Umbilical cord (tissue), 2 donors: ENCODE measurements around the gene TBC1D12. TPM values are rescaled to one million over a fixed set of nuclear protein-coding genes. Genes with fewer than 3 reads are reported as not detected.

Source experiments
- DNase-seq: peaks from one replicate; pipeline ENCODE4 v3.0.0-alpha.2; 2015; ENCODE audit warnings: low spot score
- total RNA-seq: library from RNA; depleted of rRNA; stranded (reverse); fragments of >200 nt; gene quantifications from one replicate; pipeline ENCODE4 v1.2.3, GENCODE V29; 2014; ENCODE audit warnings: low replicate concordance; ENCODE audit not compliant: insufficient read depth

Gene TBC1D12
- total RNA-seq, 1 donor from 2014 or later, result 44.5 TPM

DNA sequence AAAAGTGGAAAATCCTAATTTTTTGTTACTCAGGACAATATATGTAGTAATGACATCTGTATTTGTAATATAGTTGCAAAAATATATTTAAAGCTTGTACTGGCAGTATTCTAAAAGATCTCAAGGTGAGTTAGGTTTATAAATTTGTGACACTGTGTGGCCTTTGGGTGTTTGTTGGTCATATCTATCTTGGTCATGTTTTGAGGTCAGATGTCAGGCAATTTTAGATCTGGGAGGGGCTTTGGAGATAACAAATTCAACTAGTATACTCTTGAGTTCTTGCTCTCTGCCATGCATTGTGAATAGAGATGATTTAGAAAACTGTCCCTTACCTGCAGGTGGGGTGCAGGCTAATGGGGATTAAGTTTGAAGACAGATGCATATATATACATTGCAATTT is 3.1 kb downstream of the TBC1D12 start:
- DNase-seq, result no peak

DNA sequence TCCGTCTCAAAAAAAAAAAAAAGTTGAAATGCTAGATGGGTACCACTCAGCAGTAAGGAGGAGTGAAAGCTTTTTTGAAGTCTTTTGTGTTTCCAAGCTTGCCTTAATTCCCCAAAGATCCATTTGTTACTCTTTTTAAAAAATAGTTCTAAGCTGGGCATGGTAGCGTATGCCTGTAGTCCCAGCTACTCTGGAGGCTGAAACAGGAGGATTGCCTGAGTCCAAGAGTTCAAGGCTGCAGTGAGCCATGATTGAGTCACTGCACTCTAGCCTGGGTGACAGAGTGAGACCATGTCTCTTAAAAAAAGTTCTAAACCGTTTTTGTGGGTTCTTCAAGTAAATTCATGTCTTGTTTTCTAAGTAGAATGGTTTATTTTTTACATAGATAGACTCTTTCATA is 5.3 kb downstream of the TBC1D12 start:
- no peak for DNase-seq

DNA sequence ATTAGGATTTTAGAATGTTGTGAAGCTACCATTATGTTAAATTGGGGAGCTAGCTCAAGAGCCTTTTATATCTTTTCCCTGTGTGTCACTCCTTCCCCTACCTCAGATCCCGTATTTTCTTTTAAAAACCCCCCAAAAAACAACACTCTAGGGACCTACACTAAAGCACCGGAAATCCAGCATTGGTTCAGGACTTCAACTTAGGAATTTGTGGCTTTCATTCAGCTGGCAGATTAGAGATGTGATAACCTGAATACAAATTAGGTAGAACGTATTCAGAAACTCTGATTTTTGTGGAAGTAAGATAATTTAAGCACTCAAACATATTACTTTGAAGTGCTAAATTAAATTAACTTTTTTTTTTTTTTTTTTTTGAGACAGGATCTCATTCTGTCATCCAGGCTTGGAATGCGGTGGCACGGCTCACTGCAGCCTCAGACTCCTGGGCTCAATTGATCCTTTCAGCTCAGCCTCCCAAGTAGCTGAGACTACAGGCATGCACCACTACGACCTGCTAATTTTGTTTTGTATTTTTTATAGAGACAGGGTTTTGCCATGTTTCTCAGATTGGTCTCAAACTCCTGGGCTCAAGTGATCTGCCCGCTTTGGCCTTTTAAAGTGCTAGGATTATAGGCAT is 6.8 kb downstream of the TBC1D12 start:
- DNase-seq, result no peak

DNA sequence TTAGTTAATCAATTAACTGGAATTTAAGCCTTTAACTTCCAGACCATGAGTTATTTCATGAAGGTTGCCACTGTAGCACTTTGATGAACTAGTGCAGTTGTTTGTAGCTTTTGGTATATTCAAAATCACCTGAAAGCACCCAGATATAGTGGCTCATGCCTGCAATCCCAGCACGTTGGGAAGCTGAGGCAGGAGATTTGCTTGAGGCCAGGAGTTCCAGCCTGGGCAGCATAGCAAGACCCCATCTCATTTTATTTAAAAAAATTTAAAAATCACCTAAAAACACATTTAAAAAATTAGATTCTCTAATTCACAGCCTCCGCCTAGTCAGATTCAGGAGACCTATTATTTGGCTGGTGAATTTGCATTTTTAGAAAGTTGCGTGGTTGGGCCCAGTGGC is 9.0 kb downstream of the TBC1D12 start:
- no peak for DNase-seq

DNA sequence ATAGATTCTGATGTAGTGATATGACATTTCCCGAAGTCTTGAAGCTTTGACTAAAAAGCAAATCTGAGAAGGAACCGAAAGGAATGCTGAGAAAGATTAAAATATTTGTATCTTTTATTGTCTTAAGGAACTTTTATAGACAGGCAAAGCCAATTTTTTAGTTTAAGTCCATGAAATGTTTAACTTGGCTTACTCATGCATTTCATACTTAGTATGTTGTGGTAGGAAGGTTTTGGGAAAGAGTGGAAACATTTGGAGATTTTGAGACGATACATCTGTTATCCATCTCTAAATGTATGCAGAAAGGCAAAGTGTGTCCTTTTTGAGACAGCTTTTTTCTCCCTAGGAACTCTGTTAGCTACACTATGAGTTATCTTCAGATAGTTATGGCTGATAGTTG is 10.1 kb downstream of the TBC1D12 start:
- peak; percentile 54 for DNase-seq

DNA sequence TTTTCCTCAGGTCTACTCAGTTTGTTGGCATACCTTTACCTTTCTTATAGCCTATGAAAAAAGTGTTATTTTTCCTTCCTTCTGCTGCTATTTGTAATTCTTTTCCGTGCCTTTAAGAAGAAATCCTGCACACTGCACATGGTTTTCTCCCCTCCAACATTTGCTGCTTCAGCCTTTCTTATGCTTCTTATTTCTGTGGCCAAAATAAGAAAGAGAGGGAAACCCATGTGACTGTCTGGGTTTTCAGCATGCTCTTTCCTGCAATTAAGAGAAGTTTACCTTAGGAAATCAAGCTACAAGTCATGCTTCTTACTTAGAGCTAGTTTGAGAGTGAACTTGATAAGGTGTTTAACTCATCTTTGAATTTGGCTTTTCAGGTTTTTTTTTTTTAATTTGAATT is 11.0 kb downstream of the TBC1D12 start:
- peak; percentile 44 for DNase-seq

DNA sequence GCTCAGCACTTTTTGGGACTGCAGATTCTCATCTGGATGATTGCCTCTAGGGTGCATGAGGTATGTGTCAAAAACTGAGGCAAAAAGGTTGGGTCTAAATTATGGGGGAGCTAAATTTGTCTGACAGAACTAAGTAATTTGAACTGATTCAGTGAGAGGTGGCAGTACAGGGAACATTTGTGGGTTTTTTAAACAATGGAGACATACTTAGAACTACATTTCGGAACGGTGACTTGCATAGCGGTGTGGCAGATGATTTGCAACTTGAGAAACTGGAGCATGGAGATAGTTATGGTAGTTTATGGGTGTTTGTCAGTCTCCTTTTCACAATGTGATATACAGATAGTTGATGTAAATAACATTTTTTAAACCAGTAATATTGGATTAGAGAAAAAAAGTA is 14.6 kb downstream of the TBC1D12 start:
- DNase-seq, result no peak

DNA sequence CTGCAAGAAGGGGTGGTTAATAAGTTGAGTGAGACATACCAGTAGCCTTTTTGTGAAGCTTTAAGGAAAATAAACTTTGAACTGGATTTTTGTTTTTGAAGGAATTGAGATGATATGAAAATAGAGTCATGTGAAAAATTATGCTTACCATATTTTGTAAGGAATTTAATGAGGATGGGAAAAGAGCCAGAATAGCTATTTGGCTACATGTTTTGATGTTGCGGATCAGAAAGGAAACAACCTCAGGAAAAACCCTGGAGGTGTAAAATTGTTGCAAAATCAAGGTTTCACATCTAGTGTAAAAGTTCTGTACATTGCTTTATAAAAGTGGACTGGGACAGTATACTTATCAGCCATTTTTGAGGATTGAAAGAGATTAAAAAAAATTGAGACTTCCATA is 15.0 kb downstream of the TBC1D12 start:
- DNase-seq, result no peak

DNA sequence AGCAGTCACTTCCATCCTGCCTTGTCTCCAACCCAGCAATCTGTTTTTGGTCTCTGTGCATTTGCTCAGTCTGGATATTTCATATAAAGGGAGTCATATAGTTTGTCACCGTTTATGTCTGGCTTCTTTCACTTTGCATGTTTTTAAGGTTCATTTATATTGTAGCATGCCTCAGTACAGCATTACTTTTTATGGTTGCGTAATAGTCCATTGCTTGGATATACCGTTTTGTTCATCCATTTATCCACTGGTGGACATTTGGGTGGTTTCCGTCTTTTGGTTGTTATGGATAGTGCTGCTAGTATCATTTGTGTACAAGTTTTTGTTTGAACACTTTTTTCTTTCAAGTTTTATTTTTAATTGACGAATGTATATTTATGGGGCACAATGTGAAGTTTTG is 18.2 kb downstream of the TBC1D12 start:
- DNase-seq, result no peak

DNA sequence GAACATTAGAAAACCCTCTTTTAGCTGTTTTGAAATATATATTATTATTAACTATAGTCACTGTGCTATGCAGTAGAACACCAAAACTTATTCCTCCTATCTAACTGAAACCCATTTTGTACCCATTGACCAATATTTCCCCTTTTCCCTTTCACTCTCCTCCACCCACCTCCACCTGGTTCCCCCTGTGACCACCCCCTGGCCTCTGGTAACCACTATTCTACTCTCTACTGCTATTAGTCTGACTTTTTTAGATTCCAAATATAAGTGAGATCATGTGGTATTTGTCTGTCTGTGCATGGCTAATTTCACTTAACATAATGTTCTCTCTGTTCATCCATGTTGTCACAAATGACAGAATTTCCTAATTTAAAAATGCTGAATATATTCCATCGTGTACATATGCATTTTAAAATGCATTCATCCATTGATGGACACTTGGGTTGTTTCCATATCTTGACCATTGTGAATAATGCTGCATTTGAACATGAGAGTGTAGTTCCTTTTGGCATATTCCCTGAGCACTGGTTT is 18.7 kb downstream of the TBC1D12 start:
- DNase-seq, result no peak

DNA sequence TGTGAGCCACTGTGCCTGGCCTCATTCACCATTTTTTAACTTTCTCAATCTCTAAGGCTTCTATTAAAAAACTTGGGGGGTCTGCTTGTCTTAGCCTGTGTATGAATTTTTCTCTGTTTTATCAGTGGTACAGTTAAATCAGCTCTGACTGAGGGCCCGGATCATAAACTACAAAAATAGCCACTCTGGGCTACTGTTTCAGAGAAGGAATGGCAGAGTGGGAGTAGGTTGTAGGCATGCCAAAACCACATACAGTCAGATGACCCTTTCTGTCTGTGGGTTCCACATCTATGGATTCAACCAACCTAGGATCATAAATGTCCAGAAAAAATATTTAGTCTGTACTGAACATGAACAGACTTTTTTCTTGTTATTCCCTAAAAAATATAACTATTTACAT is 21.3 kb downstream of the TBC1D12 start:
- DNase-seq, result no peak

DNA sequence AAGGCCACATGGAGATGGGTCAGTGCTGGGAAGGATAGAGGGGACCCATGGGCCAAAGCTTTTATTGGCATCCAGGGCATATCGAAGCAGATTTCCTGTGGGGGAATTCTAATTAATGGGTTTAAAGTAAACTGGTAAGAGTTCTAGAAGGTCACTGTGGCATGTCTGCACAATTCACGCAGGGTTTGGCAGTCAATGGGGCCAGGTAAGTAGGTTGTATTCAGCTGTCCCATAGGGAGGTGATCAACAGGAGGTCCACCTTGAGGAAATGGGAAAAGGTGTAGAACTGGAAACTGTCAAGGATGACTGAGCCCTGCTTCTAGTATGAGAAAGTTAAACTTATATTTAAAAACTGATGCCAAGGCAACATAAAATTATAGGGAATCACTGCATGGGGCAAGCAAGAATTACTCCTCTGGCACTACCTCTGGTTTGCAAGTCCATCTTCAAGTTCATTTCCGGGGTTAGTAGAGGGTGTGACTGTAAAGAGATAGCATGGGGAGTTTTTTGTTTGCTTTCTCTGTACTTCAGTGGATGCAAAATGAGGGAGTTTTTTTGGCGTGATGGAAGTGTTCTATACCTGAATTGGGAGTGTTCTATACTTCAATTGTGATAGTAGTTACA is 22.5 kb downstream of the TBC1D12 start:
- no peak for DNase-seq

DNA sequence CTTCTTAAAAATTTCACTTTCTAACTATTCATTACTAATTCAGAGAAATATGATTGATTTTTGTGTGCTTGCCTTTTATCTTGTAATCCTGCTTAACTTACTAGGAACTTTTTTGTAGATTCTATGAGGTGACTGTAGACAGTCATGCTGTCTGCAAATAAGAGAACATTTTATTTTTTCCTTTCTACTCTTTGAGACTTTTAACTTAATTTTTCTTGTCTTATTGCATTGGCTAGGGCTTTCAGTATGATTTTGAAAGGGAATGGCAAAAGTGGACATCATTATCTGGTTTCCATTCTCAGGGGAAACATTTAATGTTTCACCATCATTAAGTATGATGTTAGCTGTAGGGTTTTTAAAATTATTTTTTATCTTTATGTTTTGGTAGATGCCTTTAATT is 23.6 kb downstream of the TBC1D12 start:
- no peak for DNase-seq

DNA sequence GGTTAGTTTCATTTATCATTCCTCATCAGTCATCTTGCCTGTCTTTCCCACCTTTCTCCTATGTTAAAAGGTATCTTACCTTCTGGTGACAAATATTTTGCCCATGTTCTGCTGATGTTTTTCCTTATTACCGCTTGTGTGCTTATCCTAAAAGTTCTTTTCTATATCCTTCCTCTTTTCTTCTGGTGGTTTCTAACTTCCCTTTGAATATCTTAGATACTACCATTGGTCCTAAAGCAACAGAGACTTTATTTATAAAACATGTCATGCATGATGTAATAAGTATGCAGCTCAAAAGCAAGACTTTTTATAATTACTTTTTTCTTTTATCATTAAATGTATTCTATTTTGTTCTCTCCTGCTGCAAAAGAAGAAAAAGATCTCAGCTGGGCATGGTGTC is 24.8 kb downstream of the TBC1D12 start:
- DNase-seq, result no peak

DNA sequence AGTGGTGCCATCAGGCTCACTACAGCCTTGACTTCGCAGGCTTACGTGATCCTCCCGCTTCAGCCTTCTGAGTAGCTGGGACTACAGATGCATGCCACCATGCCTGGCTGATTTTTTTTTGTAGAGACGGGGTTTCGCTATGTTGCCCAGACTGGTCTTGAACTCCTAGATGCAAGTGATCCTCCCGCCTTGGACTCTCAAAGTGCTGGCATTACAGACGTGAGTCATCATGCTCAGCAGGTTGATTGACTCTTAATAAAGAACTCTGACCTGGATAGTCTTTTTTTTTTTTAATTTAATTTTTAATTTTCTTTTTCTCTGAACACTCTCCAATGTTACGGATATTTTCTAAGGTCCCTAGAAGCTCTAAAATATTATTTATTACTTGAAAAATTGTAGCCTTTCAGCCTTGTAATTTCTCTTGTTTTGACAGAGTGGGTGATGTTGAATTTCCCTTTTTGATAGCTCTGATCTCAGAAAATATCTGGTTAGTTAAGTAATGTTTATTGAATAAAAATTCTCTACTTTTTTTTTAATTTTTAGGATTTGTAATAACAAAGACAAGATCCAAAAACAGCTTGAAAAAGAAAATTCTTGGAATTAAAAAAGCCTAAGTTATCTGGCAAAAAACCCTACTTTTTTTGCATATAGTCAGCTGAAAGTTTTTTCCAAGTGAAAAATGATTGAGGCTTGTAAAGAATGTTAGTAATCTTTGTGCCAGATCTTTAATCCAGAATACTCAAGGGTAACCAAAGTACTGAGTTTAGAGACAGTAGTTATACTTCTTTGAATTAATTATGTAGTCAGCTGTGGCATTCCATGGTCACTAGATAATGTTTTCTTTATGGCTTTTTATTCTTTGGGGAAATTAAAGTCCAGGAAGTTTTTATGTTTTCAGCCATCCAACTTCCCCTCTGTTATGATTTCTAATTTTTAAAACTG is 26.7 kb downstream of the TBC1D12 start:
- no peak for DNase-seq

DNA sequence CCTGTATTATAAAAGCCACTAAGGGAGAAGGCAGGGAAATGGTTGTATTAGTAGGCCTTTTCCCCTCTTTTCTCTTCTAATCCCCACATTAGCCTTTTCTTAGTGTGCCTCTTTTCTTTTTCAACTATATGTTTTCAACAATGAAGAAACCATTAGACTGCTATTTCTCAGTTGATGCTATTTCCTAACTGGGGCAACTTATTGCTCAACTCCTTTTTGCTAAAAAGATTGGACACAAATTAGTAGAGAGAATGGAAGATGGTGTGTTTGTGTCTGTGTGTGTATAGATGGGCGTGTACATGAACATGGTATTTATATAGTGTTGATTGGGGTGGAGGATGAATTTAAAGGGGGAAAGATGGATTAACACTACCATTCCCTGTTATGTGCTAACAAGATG is 28.4 kb downstream of the TBC1D12 start:
- no peak for DNase-seq

DNA sequence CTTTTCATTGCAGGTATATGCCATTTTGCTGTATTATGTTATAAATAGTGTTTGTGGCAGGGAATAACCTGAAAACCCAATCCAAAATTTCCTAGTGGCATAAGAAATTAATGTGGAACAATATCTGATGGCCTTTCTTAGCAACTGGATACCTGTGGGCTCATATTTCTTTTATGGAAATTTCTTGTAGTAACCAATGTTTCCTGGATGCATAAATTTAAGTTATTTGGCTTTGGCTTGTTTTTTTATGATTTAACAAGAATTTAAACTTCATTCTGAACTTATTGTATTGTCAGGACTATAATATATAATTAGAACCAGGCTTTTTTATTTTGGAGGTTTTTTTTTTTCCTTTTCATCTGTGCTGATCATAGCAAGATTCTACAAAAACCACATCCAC is 30.1 kb downstream of the TBC1D12 start:
- no peak for DNase-seq

DNA sequence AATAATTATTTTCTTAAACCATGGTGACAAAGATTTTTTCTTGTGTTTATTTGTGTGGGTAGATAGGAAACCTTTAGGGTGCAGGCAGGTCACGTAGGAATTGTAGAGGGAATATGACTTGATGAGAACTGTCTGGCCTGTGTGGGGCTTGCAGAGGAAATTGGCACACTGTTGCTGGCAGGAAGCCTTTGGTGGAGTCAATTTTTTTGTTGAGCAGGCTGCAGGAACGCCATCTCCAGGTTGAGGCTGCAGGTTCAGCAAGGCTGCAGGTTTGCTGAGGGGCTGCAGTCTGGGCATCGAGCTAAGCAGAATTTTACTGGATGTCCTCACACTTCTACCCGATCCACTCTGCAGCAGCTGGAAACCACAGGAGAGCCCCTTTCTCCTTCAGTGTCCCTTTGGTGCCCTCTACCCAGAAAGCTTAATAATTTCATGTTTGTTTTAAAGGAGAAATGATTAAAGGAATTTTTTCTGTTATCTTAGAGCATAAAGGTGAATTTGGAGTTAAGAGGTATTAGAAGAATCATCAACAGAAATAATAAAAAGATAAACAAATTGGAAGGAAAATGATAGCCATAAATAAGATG is 37.0 kb downstream of the TBC1D12 start:
- DNase-seq, result no peak

DNA sequence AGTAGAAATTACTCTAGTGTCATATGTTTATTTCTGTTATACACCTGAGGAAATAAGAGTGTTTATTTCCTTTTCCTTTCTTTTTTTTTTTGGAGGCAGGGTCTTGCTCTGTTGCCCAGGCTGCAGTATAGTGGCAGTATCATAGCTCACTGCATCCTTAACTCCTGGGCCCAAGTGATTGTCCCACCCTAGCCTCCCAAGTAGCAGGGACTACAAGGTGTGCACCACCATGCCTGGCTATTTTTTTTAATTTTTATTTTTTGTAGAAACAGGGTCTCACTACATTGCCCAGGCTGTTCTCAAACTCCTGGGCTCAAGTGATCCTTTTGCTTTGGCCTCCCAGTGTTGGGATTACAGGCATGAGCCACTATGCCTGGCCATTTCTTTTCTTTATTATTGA is 37.8 kb downstream of the TBC1D12 start:
- no peak for DNase-seq

DNA sequence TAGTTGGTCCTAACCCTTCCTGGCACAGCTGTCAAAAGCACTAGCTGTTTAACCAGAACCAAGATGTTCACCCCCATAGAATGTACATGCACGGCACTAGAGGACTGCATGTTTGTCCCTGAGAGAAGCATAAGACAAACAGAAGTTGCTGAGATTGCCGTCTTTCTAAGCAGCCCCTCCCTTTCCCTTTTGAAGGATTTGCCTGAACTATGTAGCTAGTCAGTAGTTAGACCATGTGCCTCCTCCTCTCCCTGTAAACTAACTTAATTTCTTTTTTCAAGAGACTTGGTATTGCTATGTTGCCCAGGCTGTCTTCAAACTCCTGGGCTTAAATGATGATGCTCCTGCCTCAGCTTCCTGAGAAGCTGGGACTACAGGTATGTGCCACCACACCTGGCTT is 40.7 kb downstream of the TBC1D12 start:
- DNase-seq, result peak; percentile 28

DNA sequence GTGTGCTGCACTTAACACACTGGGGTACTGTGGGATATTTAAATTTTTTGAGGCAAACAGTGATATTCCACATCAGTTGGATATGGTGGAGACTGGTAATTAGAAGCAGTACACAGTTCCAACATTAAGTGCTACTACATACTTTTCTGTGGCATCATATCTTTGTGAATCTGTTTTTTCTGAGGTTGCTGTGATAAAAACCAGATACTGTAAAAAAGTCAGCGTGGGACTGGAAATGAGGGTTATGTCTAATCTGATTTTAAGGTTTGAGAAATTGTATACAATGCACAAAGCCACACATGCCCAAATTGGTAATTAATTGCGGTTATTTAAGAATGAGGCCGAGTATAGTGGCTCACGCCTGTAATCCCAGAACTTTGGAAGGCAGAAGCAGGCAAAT is 41.2 kb downstream of the TBC1D12 start:
- DNase-seq, result peak; percentile 53

DNA sequence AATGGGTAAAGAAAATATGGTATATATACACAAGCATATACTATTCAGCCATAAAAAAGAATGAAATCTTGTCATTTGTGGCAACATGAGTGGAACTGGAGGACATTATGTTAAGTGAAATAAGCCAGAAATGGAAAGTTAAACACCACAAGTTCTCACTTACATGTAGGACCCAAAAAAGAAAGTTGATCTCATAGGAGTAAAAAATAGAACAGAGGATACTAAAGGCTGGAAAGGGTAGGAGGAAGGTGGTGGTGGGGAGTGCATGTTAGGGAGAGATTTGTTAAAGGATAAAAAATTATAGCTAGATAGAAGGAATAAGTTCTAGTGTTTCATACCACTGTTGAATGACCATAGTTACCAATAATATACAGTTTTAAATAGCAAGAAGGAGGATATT is 48.4 kb downstream of the TBC1D12 start:
- no peak for DNase-seq
